Stimulated activated CD4-positive, alpha-beta T cell treated with anti-CD3 and anti-CD28 coated beads, TNF-alpha, amount 100 ng/mL, for 4 hours (primary cell): ENCODE measurements around the gene YEATS4.

ENCODE experiments used
- DNase-seq, 3 experiments: peaks; one replicate each; pipeline ENCODE4 v3.0.0-alpha.2; 2020; ENCODE audit warnings: low read depth in 3 of 3

The YEATS4 gene

DNA sequence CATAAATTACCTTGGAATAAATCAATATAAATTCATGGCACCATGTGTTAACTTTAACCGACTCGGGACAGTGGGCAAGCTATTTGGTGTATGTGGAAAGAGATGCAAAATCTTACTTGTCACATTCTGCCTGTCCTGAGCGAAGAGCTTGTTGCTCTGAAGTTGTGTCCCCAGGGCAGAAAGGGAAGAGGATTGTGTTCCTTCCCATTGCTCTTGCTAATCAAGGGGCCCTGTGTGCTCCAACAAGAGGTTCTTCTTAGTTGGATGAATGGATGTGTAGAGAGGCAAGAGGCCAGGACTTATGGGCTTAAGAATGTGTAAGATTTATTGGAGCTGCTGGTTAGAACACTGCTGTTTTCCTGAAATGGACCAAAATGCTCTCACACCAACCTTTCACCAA, 74.1 kb downstream of the YEATS4 start:
- DNase-seq, result no peak

DNA sequence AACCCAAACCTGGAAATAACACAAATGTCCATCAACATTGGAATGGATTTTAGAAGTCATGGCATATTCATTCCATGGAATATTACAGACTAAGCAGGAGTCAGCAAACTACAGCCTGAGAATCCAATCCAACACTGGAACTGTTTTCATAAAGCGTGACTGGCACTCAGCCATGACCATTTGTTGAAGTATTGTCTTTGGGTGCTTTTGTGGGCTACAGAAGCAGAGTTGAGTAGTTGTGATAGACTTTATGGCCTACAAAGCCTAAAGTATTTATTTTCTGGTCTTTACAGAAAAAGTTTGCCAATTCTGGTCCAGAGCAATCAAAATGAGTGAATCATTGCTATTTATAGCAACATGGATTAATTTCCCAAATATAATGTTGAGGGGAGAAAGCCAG, 76.1 kb downstream of the YEATS4 start:
- no peak for DNase-seq

DNA sequence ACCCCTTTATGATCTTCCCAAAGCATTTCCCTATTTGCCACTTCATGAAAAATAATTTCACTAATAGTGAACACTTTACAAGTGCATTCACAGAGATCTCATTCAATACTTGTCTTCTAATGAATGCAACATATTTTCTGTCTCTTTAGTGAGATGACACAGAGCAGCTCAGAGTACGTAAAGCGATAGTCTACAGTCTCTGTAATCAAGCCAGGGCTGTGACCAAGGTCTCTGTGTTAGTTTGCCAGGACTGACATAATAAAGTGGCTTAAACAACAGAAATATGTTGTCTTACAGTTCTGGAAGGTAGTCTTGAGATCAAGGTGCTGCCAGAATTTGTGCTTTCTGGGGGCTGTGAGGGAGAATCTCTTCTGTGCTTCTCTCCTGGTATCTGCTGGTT, 77.5 kb downstream of the YEATS4 start:
- no peak for DNase-seq

DNA sequence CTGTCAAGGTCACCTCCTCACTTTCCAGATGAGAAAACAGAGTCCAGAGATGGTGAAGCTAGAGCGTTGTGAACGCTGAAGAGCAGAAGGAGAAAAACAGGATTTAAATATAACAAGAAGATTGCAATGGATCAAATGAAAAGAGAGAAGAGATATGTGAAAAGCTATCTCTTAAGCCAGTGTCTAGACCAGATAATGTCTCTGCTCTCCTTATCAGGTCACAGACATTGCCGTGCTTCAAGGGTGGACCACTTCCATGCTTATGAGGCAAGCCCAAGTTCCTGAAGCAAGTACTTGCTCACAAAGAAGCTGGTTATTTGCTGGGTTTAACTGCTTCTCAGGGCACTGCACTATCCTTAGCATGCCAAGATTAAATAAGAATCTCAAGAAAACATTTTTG, 79.0 kb downstream of the YEATS4 start:
- DNase-seq, result no peak

DNA sequence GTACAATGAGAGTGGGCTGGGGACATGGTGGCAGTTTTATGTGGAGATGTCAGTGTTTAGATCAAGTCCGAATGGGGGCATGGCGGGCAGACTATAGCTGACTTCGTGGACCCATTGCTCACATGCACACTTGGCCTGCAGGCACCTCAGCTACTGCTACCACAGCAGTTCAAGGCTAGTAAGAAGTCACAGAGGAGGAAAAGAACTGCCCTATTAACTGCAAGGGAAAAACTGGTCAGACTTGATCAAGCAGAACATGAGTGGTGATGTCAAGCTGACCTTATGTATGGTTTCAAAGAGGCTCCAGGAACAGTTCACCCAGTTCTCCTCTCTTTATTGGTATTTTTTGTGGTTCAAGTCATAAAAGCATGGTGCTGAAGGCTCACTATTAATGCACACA, 80.5 kb downstream of the YEATS4 start:
- DNase-seq, result no peak
